Measurements from ENCODE around the gene C6orf47.

The C6orf47 gene

GRCh38 chr6:31636698-31637596, 23.6 kb downstream of the C6orf47 start:
- DNase-seq (ENCODE audit: low read depth), result no peak

GRCh38 chr6:31634969-31635575, 25.5 kb downstream of the C6orf47 start:
- DNase-seq (ENCODE audit: low read depth), result no peak

- no peak for DNase-seq (ENCODE audit: low read depth)
These were observed 26.4 kb downstream of the C6orf47 start for GRCh38 chr6:31634131-31634530.

GRCh38 chr6:31633447-31633846, 27.1 kb downstream of the C6orf47 start:
- no peak for DNase-seq (ENCODE audit: low read depth)

- DNase-seq (ENCODE audit: low read depth), result no peak
These were observed 28.2 kb downstream of the C6orf47 start for GRCh38 chr6:31632279-31632946.

- no peak for DNase-seq (ENCODE audit: low read depth)
These were observed 28.8 kb downstream of the C6orf47 start for GRCh38 chr6:31631681-31632278.

GRCh38 chr6:31631209-31631608, 29.4 kb downstream of the C6orf47 start:
- DNase-seq (ENCODE audit: low read depth), result no peak

GRCh38 chr6:31630177-31630934, 30.2 kb downstream of the C6orf47 start:
- no peak for DNase-seq (ENCODE audit: low read depth)

- no peak for DNase-seq (ENCODE audit: low read depth)
These were observed 31.6 kb downstream of the C6orf47 start for GRCh38 chr6:31629014-31629413.

- DNase-seq (ENCODE audit: low read depth), result no peak
These were observed 32.8 kb downstream of the C6orf47 start for GRCh38 chr6:31627690-31628287.

GRCh38 chr6:31626952-31627351, 33.6 kb downstream of the C6orf47 start:
- no peak for DNase-seq (ENCODE audit: low read depth)

GRCh38 chr6:31624070-31624469, 36.5 kb downstream of the C6orf47 start:
- no peak for DNase-seq (ENCODE audit: low read depth)

- no peak for DNase-seq (ENCODE audit: low read depth)
These were observed 37.9 kb downstream of the C6orf47 start for GRCh38 chr6:31622684-31623091.

GRCh38 chr6:31621991-31622390, 38.6 kb downstream of the C6orf47 start:
- no peak for DNase-seq (ENCODE audit: low read depth)

GRCh38 chr6:31621320-31621939, 39.1 kb downstream of the C6orf47 start:
- DNase-seq (ENCODE audit: low read depth), result no peak

GRCh38 chr6:31620586-31621319, 39.8 kb downstream of the C6orf47 start, which contains the start of gene PRRC2A:
Gene PRRC2A, plus strand, starts transcription at chr6:31620715. Its CDS starts 2,075 bp downstream, at chr6:31622790.
- DNase-seq (ENCODE audit: low read depth), result peak; percentile 55

GRCh38 chr6:31619805-31620585, 40.6 kb downstream of the C6orf47 start:
- DNase-seq (ENCODE audit: low read depth), result peak; percentile 92

- no peak for DNase-seq (ENCODE audit: low read depth)
These were observed 43.6 kb downstream of the C6orf47 start for GRCh38 chr6:31617010-31617409.

- no peak for DNase-seq (ENCODE audit: low read depth)
These were observed 44.8 kb downstream of the C6orf47 start for GRCh38 chr6:31615748-31616147.
